Activated B cell treated with CpG ODN at 0.5 μM for 24 hours (primary cell): ENCODE data around the gene MSH6. TPM values are rescaled to one million over a fixed set of nuclear protein-coding genes. Genes with fewer than 3 reads are reported as not detected.
A peak's percentile ranks its signal among the peaks of the same experiment; 100 is the strongest.

Experiments
- ATAC-seq: fragments of 200-7000 bp; cut with Tn5 transposase; one replicate; pipeline ENCODE4 v1.10.0; 2021; ENCODE audit warnings: low read depth, mild to moderate bottlenecking, moderate library complexity
- CTCF ChIA-PET: fragments of 350-600 bp; sonication (Branson Sonifier 250); formaldehyde crosslinking; loops from one replicate; lab custom pipeline; 2021; ENCODE audit warnings: antibody characterized with exemption; lab: Charles Lee
- POLR2A ChIA-PET: fragments of 350-600 bp; sonication (Branson Sonifier 250); formaldehyde crosslinking; loops from one replicate; lab custom pipeline; 2021; ENCODE audit warnings: antibody characterized with exemption; lab: Charles Lee
- DNase-seq: peaks from one replicate; pipeline ENCODE4 v3.0.0; 2022
- H3K27ac Mint-ChIP-seq: one replicate; pipeline ENCODE4 v1.8.0; 2020; ENCODE audit warnings: mixed read lengths
- H3K27me3 Mint-ChIP-seq: one replicate; pipeline ENCODE4 v1.8.0; 2021; ENCODE audit warnings: mixed read lengths
- H3K36me3 Mint-ChIP-seq: one replicate; pipeline ENCODE4 v1.8.0; 2021; ENCODE audit warnings: low read depth, mixed read lengths
- H3K4me1 Mint-ChIP-seq: one replicate; pipeline ENCODE4 v1.8.0; 2021; ENCODE audit warnings: mixed read lengths
- H3K4me3 Mint-ChIP-seq: one replicate; pipeline ENCODE4 v1.8.0; 2020; ENCODE audit warnings: mild to moderate bottlenecking, mixed read lengths
- H3K9me3 Mint-ChIP-seq: one replicate; pipeline ENCODE4 v1.8.0; 2020; ENCODE audit warnings: mixed read lengths
- CTCF ChIP-seq: fragments of 200-600 bp; IDR thresholded peaks from one replicate; pipeline ENCODE4 v1.8.0; 2022; ENCODE audit warnings: antibody characterized with exemption, mild to moderate bottlenecking
- intact Hi-C: fragments of 100-400 bp; cut with micrococcal nuclease; formaldehyde crosslinking; loops from one replicate; pipeline ENCODE4 v1.15.1; 2024
- total RNA-seq: library from RNA; stranded (reverse); gene quantifications from 2 replicates; pipeline ENCODE4 v1.2.3, GENCODE V29; 2022

Gene MSH6
- total RNA-seq, 1 donor from 2014 or later, result 40.6 TPM

GRCh38 chr2:47751856-47752414 is 31.0 kb upstream of the MSH6 start:
- DNase-seq (no peak), ATAC-seq (no peak)
- intact Hi-C loops, result loop anchor here (1.0 to 2.0 kb wide), 2 partner anchors 15 to 28 kb away; no protein-coding TSS in a partner anchor
- no peaks in the 10 kb centered on the region for H3K27me3 Mint-ChIP-seq
- H3K36me3 Mint-ChIP-seq, result no peaks in the 10 kb centered on the region
- ChIA-PET CTCF (interaction anchor here (1.0 kb wide), 1 partner anchor 15 kb away, joined by 7 read pairs; no protein-coding TSS in a partner anchor), POLR2A (interaction anchor here (0.6 to 1.8 kb wide), 7 partner anchors 20 to 231 kb away, joined by 3 to 11 read pairs (median 6); no protein-coding TSS in a partner anchor)
- TF ChIP-seq CTCF, result no peak
- H3K4me3 Mint-ChIP-seq, result no peak overlapping the region
- H3K4me1 Mint-ChIP-seq, result peaks cover 34% of the 10 kb centered on the region
- peaks cover 6% of the 10 kb centered on the region for H3K9me3 Mint-ChIP-seq
- H3K27ac Mint-ChIP-seq, result peak overlapping the region; percentile 81

- no peaks in the 10 kb centered on the region for H3K27me3 Mint-ChIP-seq
- ChIA-PET CTCF (interaction anchor here (0.7 to 4.6 kb wide), 41 partner anchors 10 to 445 kb away, joined by 3 to 77 read pairs (median 5); partner anchors contain the start of gene MSH2), POLR2A (interaction anchor here (0.6 to 1.8 kb wide), 10 partner anchors 15 to 432 kb away, joined by 3 to 8 read pairs (median 4); partner anchors contain the start of gene MSH6)
- H3K27ac Mint-ChIP-seq, result peak overlapping the region; percentile 57
- no peak overlapping the region for H3K4me3 Mint-ChIP-seq
- ATAC-seq (no peak), DNase-seq (no peak)
- no peak for TF ChIP-seq CTCF
- no peaks in the 10 kb centered on the region for H3K9me3 Mint-ChIP-seq
- intact Hi-C loops, result loop anchor here (1.0 kb wide), 1 partner anchor 43 kb away; no protein-coding TSS in a partner anchor
- H3K36me3 Mint-ChIP-seq, result no peaks in the 10 kb centered on the region
- H3K4me1 Mint-ChIP-seq, result peaks cover 9% of the 10 kb centered on the region
Measured at GRCh38 chr2:47767497-47767844, 15.5 kb upstream of the MSH6 start.

- Mint-ChIP-seq H3K27ac (peak overlapping the region; percentile 57), H3K9me3 (no peaks in the 10 kb centered on the region), H3K4me3 (peak overlapping the region; percentile 55), H3K27me3 (no peaks in the 10 kb centered on the region), H3K36me3 (no peaks in the 10 kb centered on the region), H3K4me1 (peaks cover 6% of the 10 kb centered on the region)
- intact Hi-C loops, result loop anchor here (1.0 kb wide), 6 partner anchors 44 to 433 kb away; no protein-coding TSS in a partner anchor
- DNase-seq, result peak; percentile 82
- peak; percentile 95 for ATAC-seq
- ChIA-PET POLR2A (interaction anchor here (0.6 to 1.8 kb wide), 9 partner anchors 15 to 433 kb away, joined by 3 to 8 read pairs (median 4); partner anchors contain the start of gene MSH6), CTCF (interaction anchor here (0.7 to 4.6 kb wide), 40 partner anchors 9 to 445 kb away, joined by 3 to 77 read pairs (median 5); partner anchors contain the start of gene MSH2)
- TF ChIP-seq CTCF, result peak; percentile 97
Measured at GRCh38 chr2:47767880-47768609, 14.9 kb upstream of the MSH6 start.

- Mint-ChIP-seq H3K27ac (no peak overlapping the region), H3K4me3 (no peak overlapping the region), H3K36me3 (no peaks in the 10 kb centered on the region), H3K27me3 (no peaks in the 10 kb centered on the region), H3K9me3 (no peaks in the 10 kb centered on the region), H3K4me1 (peaks cover 6% of the 10 kb centered on the region)
- ATAC-seq (no peak), DNase-seq (no peak)
- intact Hi-C loops, result no loop called here
- ChIA-PET POLR2A (no interaction called here), CTCF (interaction anchor here (4.6 kb wide), 1 partner anchor 332 kb away, joined by 68 read pairs; no protein-coding TSS in a partner anchor)
- TF ChIP-seq CTCF, result no peak
Measured at GRCh38 chr2:47769318-47769717, 13.6 kb upstream of the MSH6 start.
